Measurements from ENCODE around the gene PPP6R1. TPM values are rescaled to one million over a fixed set of nuclear protein-coding genes. Genes with fewer than 3 reads are reported as not detected.

Gene PPP6R1
- total RNA-seq, 1 experiment from 2014 or later, result 82.5 TPM

DNA sequence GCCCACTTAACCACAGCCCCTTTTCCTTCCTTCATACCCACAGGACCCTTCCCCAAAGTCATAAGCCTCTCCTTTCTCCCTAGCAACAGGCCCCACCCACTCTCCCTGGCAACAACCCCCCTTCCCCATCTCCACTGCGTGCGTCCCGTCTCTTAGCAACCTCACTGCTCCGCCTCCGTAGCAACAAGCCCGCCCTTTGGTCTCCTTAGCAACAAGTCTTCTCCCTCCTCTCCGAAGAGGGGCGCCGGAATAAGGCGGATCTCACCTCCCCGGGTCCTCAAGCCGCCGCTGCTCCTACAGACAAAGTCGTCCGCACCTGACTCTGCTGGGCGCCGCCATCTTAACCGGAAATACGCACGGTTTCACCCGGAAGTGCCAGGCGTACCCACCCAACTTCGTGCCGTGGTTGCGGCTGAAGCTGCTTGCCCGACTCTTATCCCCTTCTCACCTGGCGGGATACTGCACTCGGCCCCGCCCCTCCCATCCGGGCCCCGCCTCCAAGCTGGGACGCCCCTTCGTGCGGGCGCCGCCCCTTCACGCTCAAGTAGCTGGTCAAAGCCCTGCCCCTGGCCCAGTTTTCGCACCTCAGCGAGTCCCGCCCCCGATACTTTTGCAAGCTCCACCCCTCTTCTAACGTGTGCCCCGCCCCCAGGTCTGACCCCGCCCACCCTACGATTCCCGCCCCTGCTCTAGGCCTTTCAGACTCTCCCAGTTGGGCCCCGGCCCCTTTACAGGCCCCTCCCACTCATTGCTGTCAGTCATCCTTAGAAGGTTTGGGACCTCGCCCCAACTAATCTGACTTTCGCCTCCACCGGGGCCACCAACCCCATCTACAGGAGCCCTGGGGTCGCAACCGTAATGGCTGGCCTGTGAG lies 21.2 kb upstream of the PPP6R1 start, which contains the start of gene HSPBP1:
HSPBP1 (minus strand) TSS at position 341 of the 874 bp plus-strand sequence. CDS start 502 bp downstream, outside the sequence.
- DNase-seq (ENCODE audit: low read depth), result peak; percentile 97

DNA sequence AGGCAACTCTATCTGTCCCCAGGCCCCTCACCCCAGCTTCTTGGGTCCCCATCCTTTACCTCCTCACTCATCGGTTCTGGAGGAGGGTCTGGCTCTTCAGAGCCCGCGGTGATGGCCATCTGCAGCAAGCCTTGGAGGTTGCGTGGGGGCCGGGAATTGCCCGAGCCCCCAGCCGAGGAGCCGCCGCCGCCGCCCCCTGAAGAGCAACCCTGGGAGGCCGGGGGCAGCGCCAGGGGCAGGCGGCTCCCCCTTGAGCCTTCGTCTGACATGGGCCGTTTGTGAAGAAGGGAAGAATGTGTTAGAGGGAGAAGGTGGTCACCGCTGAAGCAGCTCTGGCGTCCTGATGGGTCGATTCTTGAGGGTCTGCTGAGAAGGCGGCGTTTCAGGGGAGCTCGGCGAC lies 20.5 kb upstream of the PPP6R1 start:
- no peak for DNase-seq (ENCODE audit: low read depth)

DNA sequence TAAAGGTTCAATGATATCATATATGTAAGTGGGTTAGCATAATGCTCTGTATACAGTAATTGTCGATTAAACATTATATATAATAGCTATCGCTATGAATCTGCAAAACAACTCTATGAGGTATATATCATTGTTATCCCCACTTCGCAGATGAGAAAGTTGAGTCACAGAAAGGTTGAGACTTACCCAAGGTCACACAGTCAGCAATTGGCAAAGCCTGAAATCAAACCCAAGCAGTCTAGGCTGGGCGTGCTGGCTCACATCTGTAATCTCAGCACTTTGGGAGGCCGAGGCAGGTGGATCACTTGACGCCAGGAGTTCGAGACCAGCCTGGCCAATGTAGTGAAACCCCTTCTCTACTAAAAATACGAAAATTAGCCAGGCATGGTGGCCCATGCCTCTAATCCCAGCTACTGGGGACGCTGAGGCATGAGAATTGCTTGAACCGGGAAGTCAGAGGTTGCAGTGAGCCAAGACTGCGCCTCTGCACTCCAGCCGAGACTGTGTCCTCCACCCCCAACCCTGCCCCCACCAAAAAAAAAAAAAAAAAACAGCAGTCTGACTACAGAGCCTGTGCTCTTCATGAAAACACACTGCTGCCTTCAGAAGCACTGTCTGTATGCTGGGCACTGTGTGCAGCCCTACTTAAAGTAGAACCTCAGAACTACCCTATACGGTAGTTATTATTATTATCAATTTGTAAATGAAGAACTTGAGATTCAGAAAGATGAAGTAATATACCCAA lies 19.7 kb upstream of the PPP6R1 start:
- no peak for DNase-seq (ENCODE audit: low read depth)

GRCh38 chr19:55277494-55277893 lies 18.7 kb upstream of the PPP6R1 start:
- no peak for DNase-seq (ENCODE audit: low read depth)

DNA sequence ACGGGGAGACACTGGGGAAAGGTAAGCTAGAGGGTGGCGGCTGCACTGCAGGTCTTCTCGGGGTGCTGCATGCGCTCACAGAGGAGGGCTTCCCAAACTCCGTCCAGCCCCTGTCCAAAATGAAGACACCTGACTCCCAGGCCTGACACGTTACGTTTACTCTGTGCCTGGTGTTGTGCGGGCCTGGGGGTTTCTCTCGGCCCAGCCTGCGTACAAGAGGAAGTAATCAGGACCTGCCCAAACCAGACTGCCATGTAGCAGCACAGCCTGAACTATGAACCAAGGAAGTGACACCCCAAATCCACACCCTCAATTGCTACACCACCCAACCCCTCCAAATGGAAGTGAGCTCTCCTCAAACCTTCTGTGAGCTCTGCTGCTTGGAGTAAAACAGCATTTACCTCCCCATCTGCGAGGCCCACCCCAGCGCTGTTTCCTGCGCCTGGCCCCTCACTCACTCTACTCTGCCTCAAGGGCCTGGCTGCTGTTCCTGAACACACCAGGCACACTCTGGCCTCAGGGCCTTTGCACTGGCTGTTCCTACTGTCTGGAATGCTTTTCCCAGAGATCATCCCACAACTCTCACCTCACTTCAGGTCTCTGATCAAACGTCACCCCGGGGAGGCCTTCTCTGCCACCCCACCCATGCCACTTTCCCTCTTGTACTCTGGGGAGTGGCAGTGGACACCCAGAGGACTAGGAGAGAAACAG lies 18.1 kb upstream of the PPP6R1 start:
- DNase-seq (ENCODE audit: low read depth), result no peak

DNA sequence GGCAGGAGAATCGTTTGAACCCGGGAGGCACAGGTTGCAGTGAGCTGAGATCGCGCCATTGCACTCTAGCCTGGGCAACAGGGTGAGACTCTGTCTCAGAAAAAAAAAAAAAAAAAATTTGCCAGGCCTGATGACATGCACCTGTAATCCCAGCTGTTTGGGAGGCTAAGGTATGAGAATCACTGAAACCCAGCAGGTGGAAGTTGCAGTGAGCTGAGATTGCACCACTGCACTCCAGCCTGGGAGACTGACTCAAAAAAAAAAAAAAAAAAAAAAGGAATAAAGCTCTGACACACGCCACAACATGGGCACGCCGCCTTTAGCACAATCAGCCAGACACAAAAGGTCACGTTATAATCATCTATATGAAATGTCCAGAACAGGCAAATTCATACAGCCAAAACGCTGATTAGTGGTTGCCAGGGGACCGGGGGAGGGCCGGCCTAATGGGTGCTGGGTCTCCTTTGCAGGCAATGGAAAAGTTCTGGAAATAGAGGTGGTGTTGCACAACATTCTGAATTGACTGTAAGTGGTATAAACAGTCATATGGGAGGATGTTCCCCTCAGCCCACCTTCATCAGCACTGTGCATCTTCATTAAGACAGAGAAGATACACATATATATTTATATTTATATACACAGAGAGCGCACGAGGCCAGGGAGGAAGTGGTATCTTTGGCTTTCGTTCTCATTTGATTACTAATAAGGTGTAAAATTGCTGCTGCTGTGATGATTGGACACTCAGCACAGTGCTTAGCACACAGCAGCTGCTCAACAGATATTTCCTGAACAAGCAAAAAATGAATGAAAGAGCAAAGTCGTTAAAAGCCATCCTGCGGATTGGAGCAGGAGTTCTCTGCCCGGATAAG lies 17.3 kb upstream of the PPP6R1 start:
- no peak for DNase-seq (ENCODE audit: low read depth)

GRCh38 chr19:55273978-55274707 lies 15.3 kb upstream of the PPP6R1 start:
- DNase-seq (ENCODE audit: low read depth), result no peak

- no peak for DNase-seq (ENCODE audit: low read depth)
Observed at GRCh38 chr19:55272142-55272541, 13.3 kb upstream of the PPP6R1 start.

- no peak for DNase-seq (ENCODE audit: low read depth)
Observed at GRCh38 chr19:55270172-55270942, 11.5 kb upstream of the PPP6R1 start.

- no peak for DNase-seq (ENCODE audit: low read depth)
Observed at GRCh38 chr19:55269299-55269698, 10.5 kb upstream of the PPP6R1 start.

DNA sequence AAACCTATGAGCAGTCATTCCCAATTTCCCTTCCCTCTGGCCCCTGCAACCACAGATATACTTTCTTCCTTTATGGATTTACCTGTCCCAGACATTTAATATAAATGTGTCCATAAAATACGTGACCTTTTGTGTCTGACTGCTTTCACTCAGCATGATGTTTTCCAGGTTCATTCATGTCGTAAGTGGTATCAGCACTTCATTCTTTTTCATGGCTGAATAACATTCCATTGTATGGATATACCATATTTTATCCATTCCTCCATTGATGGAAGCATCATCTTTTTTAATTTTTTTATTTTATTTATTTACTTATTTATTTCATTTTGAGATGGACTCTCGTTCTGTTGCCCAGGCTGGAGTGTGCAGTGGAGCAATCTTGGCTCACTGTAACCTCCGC lies 8.0 kb upstream of the PPP6R1 start:
- DNase-seq (ENCODE audit: low read depth), result no peak

DNA sequence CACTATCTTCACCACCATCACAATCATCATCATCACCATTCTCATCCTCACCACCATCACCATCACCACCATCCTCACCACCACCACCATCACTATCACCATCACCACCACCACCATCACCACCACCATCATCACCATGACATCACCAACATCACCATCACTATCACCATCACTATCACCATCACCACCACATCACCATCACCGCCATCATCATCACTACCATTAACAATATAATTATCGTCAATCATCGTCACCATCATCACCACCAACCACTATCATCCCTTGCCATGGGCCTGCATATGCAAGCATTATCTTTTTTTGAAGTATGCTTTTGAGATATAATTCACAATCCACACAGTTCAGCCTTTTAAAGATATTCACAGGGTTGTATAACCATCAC lies 7.6 kb upstream of the PPP6R1 start:
- DNase-seq (ENCODE audit: low read depth), result no peak

DNA sequence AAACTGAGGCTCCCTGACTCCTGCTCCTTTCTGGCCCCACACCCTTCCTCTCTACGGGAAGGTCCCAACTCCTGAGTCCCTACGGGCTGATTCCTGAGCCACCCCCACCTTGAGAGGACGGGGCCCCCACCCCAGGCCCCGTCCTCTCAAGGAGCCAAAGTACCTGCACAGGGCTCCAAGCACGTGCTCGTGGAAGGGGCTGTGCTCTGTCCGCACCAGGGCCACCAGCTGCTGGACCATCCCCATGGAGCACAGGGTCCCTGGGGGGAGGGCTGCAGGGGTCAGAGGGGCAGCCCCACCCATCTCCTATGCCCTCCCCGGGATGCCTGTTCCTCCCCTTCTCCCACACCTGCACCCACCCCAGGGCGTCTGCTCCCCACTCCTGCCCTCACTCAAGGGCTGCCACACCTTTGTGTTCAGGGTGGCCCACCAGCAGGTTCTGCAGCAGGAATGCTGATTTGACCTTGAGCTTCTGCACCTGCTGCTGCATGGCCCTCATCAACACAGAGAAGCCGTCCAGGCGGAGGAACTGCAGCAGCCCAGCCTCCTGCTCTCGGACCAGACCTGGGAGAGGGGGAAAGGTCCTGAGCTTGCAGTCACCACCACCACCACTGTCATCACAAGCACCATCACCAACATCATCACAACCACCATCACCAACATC lies 7.0 kb upstream of the PPP6R1 start:
- DNase-seq (ENCODE audit: low read depth), result no peak

- no peak for DNase-seq (ENCODE audit: low read depth)
Observed at GRCh38 chr19:55265173-55265572, 6.4 kb upstream of the PPP6R1 start.

- no peak for DNase-seq (ENCODE audit: low read depth)
Observed at GRCh38 chr19:55264531-55264930, 5.7 kb upstream of the PPP6R1 start.

DNA sequence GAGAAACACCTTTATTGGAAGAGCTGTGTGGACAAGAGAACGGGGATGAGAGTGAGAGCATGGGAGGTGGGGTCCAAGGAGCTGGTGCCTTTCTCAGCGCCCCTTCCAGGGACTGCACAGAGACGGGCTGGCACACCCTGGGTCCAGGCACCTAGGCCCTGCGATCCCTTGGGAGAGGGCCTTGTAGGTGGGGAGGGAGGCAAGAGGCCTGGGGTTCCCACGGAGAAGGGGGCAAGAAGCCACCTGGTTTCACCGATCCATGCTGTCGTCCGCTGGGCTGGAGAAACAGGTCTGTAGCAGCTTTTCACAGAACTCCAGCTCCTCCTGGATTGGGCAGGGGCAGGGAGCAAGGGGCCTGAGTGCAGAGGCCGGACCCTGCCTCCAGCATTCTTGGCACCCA lies 3.5 kb upstream of the PPP6R1 start:
- DNase-seq (ENCODE audit: low read depth), result no peak

- DNase-seq (ENCODE audit: low read depth), result no peak
Observed at GRCh38 chr19:55261671-55262126, 2.9 kb upstream of the PPP6R1 start.

DNA sequence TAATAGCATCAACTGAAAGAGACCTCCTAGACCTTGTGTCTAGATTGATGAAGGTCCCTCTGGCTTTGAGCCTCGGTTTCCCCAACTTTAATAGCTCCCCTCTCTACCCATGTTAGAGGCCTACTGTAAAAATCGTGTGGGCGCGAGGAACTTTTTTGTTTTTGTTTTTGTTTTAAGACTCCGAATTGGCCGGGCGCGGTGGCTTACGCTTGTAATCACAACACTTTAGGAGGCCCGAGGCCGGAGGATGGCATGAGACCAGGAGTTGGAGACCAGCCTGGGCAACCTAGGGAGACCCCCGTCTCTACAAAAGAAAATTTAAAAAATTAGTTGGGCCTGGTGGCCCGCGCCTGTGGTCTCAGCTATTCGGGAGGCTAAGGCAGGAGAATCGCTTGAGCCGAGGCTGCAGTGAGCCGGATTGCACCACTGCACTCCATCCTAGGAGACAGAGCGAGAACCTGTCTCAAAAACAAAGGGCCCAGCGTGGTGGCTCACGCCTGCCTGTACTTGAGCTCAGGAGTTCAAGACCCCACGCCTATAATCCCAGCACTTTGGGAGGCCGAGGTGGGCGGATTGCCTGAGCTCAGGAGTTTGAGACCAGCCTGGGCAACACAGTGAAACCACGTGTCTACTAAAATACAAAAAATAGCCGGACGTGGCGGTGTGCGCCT lies 858 bp upstream of the PPP6R1 start:
- DNase-seq (ENCODE audit: low read depth), result no peak

All from HT1080 (cell line).